ENCODE data around the gene ZNF221. TPM values are rescaled to one million over a fixed set of nuclear protein-coding genes. Genes with fewer than 3 reads are reported as not detected.

Gene ZNF221
- total and polyA plus RNA-seq, 9 of the 15 experiments (the other 6 are each of a cell fraction or from before 2014, with no cell fraction given), result 0.32 to 1.4 (median 0.45) TPM

GRCh38 chr19:43983912-43984686 is 33.1 kb downstream of the ZNF221 start, which contains the start of gene ZNF155 (continued):
- TF ChIP-seq ZBTB11 (CRISPR knock-in tag; IDR thresholded peaks at IDR 0.05) (peak in 1 of 3 experiments; percentile 68; a peak in 2 of 6 replicates), ELF1 (tag; IDR thresholded peaks at IDR 0.05) (peak; percentile 86), HNRNPH1 (optimal IDR thresholded peaks at IDR 0.05; ENCODE audit: low read depth, low read length) (no peak), CEBPZ (IDR thresholded peaks at IDR 0.05; ENCODE audit: borderline replicate concordance, low read depth, low read length) (no peak), ATF7 (IDR thresholded peaks at IDR 0.05) (peak; percentile 37; the same call in 1 of the 2 replicates), SRSF1 (IDR thresholded peaks at IDR 0.05; ENCODE audit: low read depth, low read length) (no peak), CREM (IDR thresholded peaks at IDR 0.05; ENCODE audit: low read depth) (peak; percentile 60), TARDBP (IDR thresholded peaks at IDR 0.05) (no peak), ZBTB40 (IDR thresholded peaks at IDR 0.05) (peak; percentile 81), ZBTB40 (CRISPR knock-in tag; IDR thresholded peaks at IDR 0.05) (no peak), HCFC1 (IDR thresholded peaks at IDR 0.05; ENCODE audit: low read depth, low read length) (peak; percentile 92)
